Measurements from ENCODE around the gene PGLYRP4. TPM values are rescaled to one million over a fixed set of nuclear protein-coding genes. Genes with fewer than 3 reads are reported as not detected.

The PGLYRP4 gene
- total RNA-seq, 1 donor from 2014 or later = 4.4 TPM

GRCh38 chr1:153374071-153374470 is 25.4 kb upstream of the PGLYRP4 start:
- no peak for DNase-seq (ENCODE audit: extremely low spot score, unreplicated experiment)
- Mint-ChIP-seq H3K4me3 (no peak overlapping the region), H3K27me3 (peaks cover 2% of the 10 kb centered on the region), H3K27ac (no peak overlapping the region), H3K4me1 (ENCODE audit: unreplicated experiment) (no peaks in the 10 kb centered on the region), H3K9me3 (no peaks in the 10 kb centered on the region), H3K36me3 (no peaks in the 10 kb centered on the region)
- no peak for TF ChIP-seq CTCF (conservative IDR thresholded peaks at IDR 0.05)

GRCh38 chr1:153372571-153372970 is 23.9 kb upstream of the PGLYRP4 start:
- Mint-ChIP-seq H3K4me1 (ENCODE audit: unreplicated experiment) (no peaks in the 10 kb centered on the region), H3K9me3 (no peaks in the 10 kb centered on the region), H3K27ac (no peak overlapping the region), H3K4me3 (no peak overlapping the region), H3K36me3 (no peaks in the 10 kb centered on the region), H3K27me3 (peaks cover 2% of the 10 kb centered on the region)
- no peak for DNase-seq (ENCODE audit: extremely low spot score, unreplicated experiment)
- no peak for TF ChIP-seq CTCF (conservative IDR thresholded peaks at IDR 0.05)

- no peak for TF ChIP-seq CTCF (conservative IDR thresholded peaks at IDR 0.05)
- Mint-ChIP-seq H3K9me3 (no peaks in the 10 kb centered on the region), H3K27ac (no peak overlapping the region), H3K4me1 (ENCODE audit: unreplicated experiment) (no peaks in the 10 kb centered on the region), H3K36me3 (no peaks in the 10 kb centered on the region), H3K4me3 (no peak overlapping the region), H3K27me3 (peaks cover 2% of the 10 kb centered on the region)
- no peak for DNase-seq (ENCODE audit: extremely low spot score, unreplicated experiment)
Measured at GRCh38 chr1:153371231-153371630, 22.6 kb upstream of the PGLYRP4 start.

- no peaks in the 10 kb centered on the region for H3K9me3 Mint-ChIP-seq
- H3K27ac Mint-ChIP-seq = peak overlapping the region; percentile 75
- H3K27me3 Mint-ChIP-seq = peaks cover 8% of the 10 kb centered on the region
- H3K4me3 Mint-ChIP-seq = no peak overlapping the region
- TF ChIP-seq CTCF (conservative IDR thresholded peaks at IDR 0.05) = no peak
- H3K4me1 Mint-ChIP-seq (ENCODE audit: unreplicated experiment) = peaks cover 3% of the 10 kb centered on the region
- no peak for DNase-seq (ENCODE audit: extremely low spot score, unreplicated experiment)
- no peaks in the 10 kb centered on the region for H3K36me3 Mint-ChIP-seq
Measured at GRCh38 chr1:153370146-153370545, 21.5 kb upstream of the PGLYRP4 start.

- Mint-ChIP-seq H3K36me3 (no peaks in the 10 kb centered on the region), H3K4me1 (ENCODE audit: unreplicated experiment) (peaks cover 3% of the 10 kb centered on the region), H3K27ac (no peak overlapping the region), H3K9me3 (no peaks in the 10 kb centered on the region), H3K27me3 (peaks cover 8% of the 10 kb centered on the region), H3K4me3 (no peak overlapping the region)
- TF ChIP-seq CTCF (conservative IDR thresholded peaks at IDR 0.05) = no peak
- no peak for DNase-seq (ENCODE audit: extremely low spot score, unreplicated experiment)
Measured at GRCh38 chr1:153368495-153368894, 19.9 kb upstream of the PGLYRP4 start.

GRCh38 chr1:153367090-153367489 is 18.4 kb upstream of the PGLYRP4 start:
- H3K4me3 Mint-ChIP-seq = no peak overlapping the region
- H3K27me3 Mint-ChIP-seq = peaks cover 8% of the 10 kb centered on the region
- no peak overlapping the region for H3K27ac Mint-ChIP-seq

More at GRCh38 chr1:153367090-153367489, 18.4 kb upstream of the PGLYRP4 start:
- no peak for DNase-seq (ENCODE audit: extremely low spot score, unreplicated experiment)
- Mint-ChIP-seq H3K9me3 (no peaks in the 10 kb centered on the region), H3K36me3 (no peaks in the 10 kb centered on the region), H3K4me1 (ENCODE audit: unreplicated experiment) (peaks cover 3% of the 10 kb centered on the region)
- no peak for TF ChIP-seq CTCF (conservative IDR thresholded peaks at IDR 0.05)
